PC-3 (cell line): ENCODE measurements around the gene JAZF1. TPM values are rescaled to one million over a fixed set of nuclear protein-coding genes. Genes with fewer than 3 reads are reported as not detected.

Experiments used
- ATAC-seq: fragments of 200-7000 bp; cut with Tn5 transposase; 2 replicates; pipeline ENCODE4 v1.9.1; 2020; ENCODE audit warnings: mild to moderate bottlenecking, moderate library complexity
- BruUV-seq: library from RNA; stranded (reverse); fragments of 400-500 nt; replicated peaks from 2 replicates; lab custom pipeline; 2021; lab: Mats Ljungman, UMichigan
- CTCF ChIA-PET: fragments of 300-600 bp; sonication (Branson Sonifier 250); formaldehyde crosslinking; loops from one replicate; lab custom pipeline; 2022; ENCODE audit warnings: antibody characterized with exemption; lab: Charles Lee
- POLR2A ChIA-PET: fragments of 300-600 bp; sonication (Branson Sonifier 250); formaldehyde crosslinking; loops from one replicate; lab custom pipeline; 2022; ENCODE audit warnings: antibody characterized with exemption; ENCODE audit not compliant: unreplicated experiment; lab: Charles Lee
- DNase-seq: peaks from one replicate; pipeline ENCODE4 v3.0.0-alpha.2; 2015
- H2AFZ ChIP-seq: fragments of 300-600 bp; sonication (generic); 2 replicates; pipeline ENCODE4 v1.6.0; 2016; ENCODE audit warnings: antibody characterized with exemption, low read length
- H3F3A ChIP-seq: fragments of 300-600 bp; sonication (generic); one replicate; pipeline ENCODE4 v1.6.0; 2017; ENCODE audit warnings: antibody characterized with exemption, low read length, control low read depth, mild to moderate bottlenecking; ENCODE audit not compliant: unreplicated experiment
- H3K27ac ChIP-seq: fragments of 300-600 bp; sonication (generic); 2 replicates; pipeline ENCODE4 v1.5.1; 2016; ENCODE audit warnings: mild to moderate bottlenecking, low read length
- H3K27me3 ChIP-seq: fragments of 300-600 bp; sonication (generic); 2 replicates; pipeline ENCODE4 v1.6.1; 2016; ENCODE audit warnings: low read length, mixed read lengths
- H3K36me3 ChIP-seq: fragments of 300-600 bp; sonication (generic); 2 replicates; pipeline ENCODE4 v1.6.1; 2016; ENCODE audit warnings: low read depth, mixed run types, low read length, mixed read lengths
- H3K4me1 ChIP-seq: fragments of 300-600 bp; sonication (generic); 2 replicates; pipeline ENCODE4 v1.5.1; 2016; ENCODE audit warnings: low read length; ENCODE audit not compliant: insufficient read depth
- H3K4me2 ChIP-seq: fragments of 300-600 bp; sonication (generic); 2 replicates; pipeline ENCODE4 v1.6.0; 2016; ENCODE audit warnings: low read length
- H3K4me3 ChIP-seq: fragments of 300-600 bp; sonication (generic); 2 replicates; pipeline ENCODE4 v1.5.1; 2016; ENCODE audit warnings: mild to moderate bottlenecking, low read length, mixed read lengths
- H3K79me2 ChIP-seq: fragments of 300-600 bp; sonication (generic); 2 replicates; pipeline ENCODE4 v1.6.1; 2017; ENCODE audit warnings: low read length, mixed read lengths
- H3K9ac ChIP-seq: fragments of 300-600 bp; sonication (generic); 2 replicates; pipeline ENCODE4 v1.6.0; 2016; ENCODE audit warnings: mild to moderate bottlenecking, low read length
- H3K9me2 ChIP-seq: fragments of 300-600 bp; sonication (generic); replicated peaks from 2 replicates; pipeline ENCODE4 v1.6.1; 2016; ENCODE audit warnings: mixed run types, low read length, mixed read lengths
- H3K9me3 ChIP-seq: fragments of 300-600 bp; sonication (generic); 2 replicates; pipeline ENCODE4 v1.6.1; 2016; ENCODE audit warnings: low read length, mixed read lengths
- H4K20me1 ChIP-seq: fragments of 300-600 bp; sonication (generic); 2 replicates; pipeline ENCODE4 v1.6.1; 2016; ENCODE audit warnings: low read length, mixed read lengths
- CTCF ChIP-seq: fragments of 300-600 bp; sonication (generic); conservative IDR thresholded peaks from 2 replicates; pipeline ENCODE4 v1.5.1; 2017; ENCODE audit warnings: antibody characterized with exemption, low read depth, mild to moderate bottlenecking, low read length
- EZH2 ChIP-seq: fragments of 300-600 bp; sonication (generic); IDR thresholded peaks from one replicate; pipeline ENCODE4 v1.6.1; 2017; ENCODE audit warnings: antibody characterized with exemption, mild to moderate bottlenecking, low read length; ENCODE audit not compliant: unreplicated experiment
- EZH2phosphoT487 ChIP-seq: fragments of 300-600 bp; sonication (generic); IDR thresholded peaks from 2 replicates; pipeline ENCODE4 v1.6.1; 2018; ENCODE audit warnings: mild to moderate bottlenecking, antibody characterized with exemption, low read length, borderline replicate concordance
- intact Hi-C: fragments of 100-400 bp; cut with micrococcal nuclease; formaldehyde crosslinking; loops from 2 replicates; pipeline ENCODE4 v1.9.0; 2023
- total RNA-seq: library from RNA; depleted of rRNA; stranded (reverse); fragments of >200 nt; gene quantifications from 2 replicates; pipeline ENCODE4 v1.2.3, GENCODE V29; 2014

The JAZF1 gene
- total RNA-seq, 1 experiment from 2014 or later, result 2.3 TPM

- H4K20me1 ChIP-seq, result no peaks in the 10 kb centered on the region
- ATAC-seq (no peak), DNase-seq (no peak)
- no peaks in the 10 kb centered on the region for H3K4me1 ChIP-seq
- H3K4me2 ChIP-seq, result no peak overlapping the region
- TF ChIP-seq EZH2, result no peak
- no peak for TF ChIP-seq EZH2phosphoT487
- TF ChIP-seq CTCF, result no peak
- H3K27me3 ChIP-seq, result no peaks in the 10 kb centered on the region
- POLR2A ChIA-PET, result no interaction called here
- CTCF ChIA-PET, result interaction anchor here (0.6 kb wide), 1 partner anchor 466 kb away, joined by 3 read pairs; no protein-coding TSS in a partner anchor
- H3F3A ChIP-seq, result no peaks in the 10 kb centered on the region
- BruUV-seq, result no TSS peak
- no peak overlapping the region for H2AFZ ChIP-seq
- H3K36me3 ChIP-seq, result no peaks in the 10 kb centered on the region
- H3K4me3 ChIP-seq, result no peak overlapping the region
- no peaks in the 10 kb centered on the region for H3K79me2 ChIP-seq
- intact Hi-C loops, result no loop called here
- H3K9me3 ChIP-seq, result no peaks in the 10 kb centered on the region
- H3K27ac ChIP-seq, result no peak overlapping the region
- no peak overlapping the region for H3K9ac ChIP-seq
- no peaks in the 10 kb centered on the region for H3K9me2 ChIP-seq
Measured at GRCh38 chr7:28126410-28127041, 54.1 kb downstream of the JAZF1 start.

GRCh38 chr7:28125431-28126409, 54.9 kb downstream of the JAZF1 start:
- intact Hi-C loops, result loop anchor here (2.0 kb wide), 1 partner anchor 51 kb away; no protein-coding TSS in a partner anchor
- no peaks in the 10 kb centered on the region for H3K79me2 ChIP-seq
- POLR2A ChIA-PET, result no interaction called here
- no peaks in the 10 kb centered on the region for H3K9me2 ChIP-seq
- H3K4me1 ChIP-seq, result no peaks in the 10 kb centered on the region
- no peak for ATAC-seq
- no peak for DNase-seq
- no peak overlapping the region for H3K4me2 ChIP-seq
- no TSS peak for BruUV-seq
- no peak overlapping the region for H3K4me3 ChIP-seq
- no peak overlapping the region for H3K27ac ChIP-seq
- CTCF ChIA-PET, result interaction anchor here (0.6 kb wide), 1 partner anchor 465 kb away, joined by 3 read pairs; no protein-coding TSS in a partner anchor
- no peaks in the 10 kb centered on the region for H4K20me1 ChIP-seq
- H3K9me3 ChIP-seq, result no peaks in the 10 kb centered on the region
- TF ChIP-seq EZH2 (no peak), EZH2phosphoT487 (no peak), CTCF (no peak)
- no peaks in the 10 kb centered on the region for H3K27me3 ChIP-seq
- H3F3A ChIP-seq, result no peaks in the 10 kb centered on the region
- no peak overlapping the region for H3K9ac ChIP-seq
- no peak overlapping the region for H2AFZ ChIP-seq
- no peaks in the 10 kb centered on the region for H3K36me3 ChIP-seq
